Epithelial cell of esophagus (primary cell): Measurements from ENCODE around the gene LHX4.
"Not testable (repeated sequence)": the region's sequence is repeated elsewhere in the genome, so short reads cannot be mapped to it uniquely, and the experiment has no call there.

Source experiments
- DNase-seq: peaks from one replicate; pipeline ENCODE4 v3.0.0; 2010; ENCODE audit warnings: low read depth
- H3K4me3 ChIP-seq: 2 replicates; pipeline ENCODE4 v1.5.1; 2011; ENCODE audit warnings: mild to moderate bottlenecking, low read length, control low read depth
- CTCF ChIP-seq: IDR thresholded peaks from 2 replicates; pipeline ENCODE4 v1.5.1; 2011; ENCODE audit warnings: low read depth, mild to moderate bottlenecking, low read length, control low read depth, inconsistent platforms; ENCODE audit not compliant: insufficient read depth; ENCODE audit errors: missing control alignments

Gene LHX4

GRCh38 chr1:180196436-180197003 is 33.5 kb upstream of the LHX4 start:
- no peak for TF ChIP-seq CTCF
- DNase-seq, result no peak
- no peak overlapping the region for H3K4me3 ChIP-seq

DNA sequence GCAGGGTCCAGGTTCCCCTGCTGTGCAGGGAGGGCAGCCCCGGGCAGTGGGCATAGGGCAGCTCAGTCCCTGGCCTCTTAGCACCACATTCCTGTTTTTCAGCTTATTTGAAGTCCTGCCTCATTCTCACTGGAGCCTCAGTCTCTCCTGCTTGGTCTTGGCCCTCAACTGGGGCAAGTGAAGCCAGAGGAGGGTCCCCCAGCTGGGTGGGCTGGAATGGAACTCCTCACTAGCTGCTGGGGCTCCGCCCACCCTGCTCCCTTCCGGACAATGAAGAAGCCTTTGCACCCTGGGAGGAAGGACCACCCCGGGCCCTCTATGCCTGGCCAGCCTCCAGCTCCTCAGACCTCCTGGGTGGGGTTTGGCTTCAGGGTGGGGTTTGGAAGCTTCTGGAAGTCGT is 32.8 kb upstream of the LHX4 start:
- no peak overlapping the region for H3K4me3 ChIP-seq
- DNase-seq, result no peak
- no peak for TF ChIP-seq CTCF

DNA sequence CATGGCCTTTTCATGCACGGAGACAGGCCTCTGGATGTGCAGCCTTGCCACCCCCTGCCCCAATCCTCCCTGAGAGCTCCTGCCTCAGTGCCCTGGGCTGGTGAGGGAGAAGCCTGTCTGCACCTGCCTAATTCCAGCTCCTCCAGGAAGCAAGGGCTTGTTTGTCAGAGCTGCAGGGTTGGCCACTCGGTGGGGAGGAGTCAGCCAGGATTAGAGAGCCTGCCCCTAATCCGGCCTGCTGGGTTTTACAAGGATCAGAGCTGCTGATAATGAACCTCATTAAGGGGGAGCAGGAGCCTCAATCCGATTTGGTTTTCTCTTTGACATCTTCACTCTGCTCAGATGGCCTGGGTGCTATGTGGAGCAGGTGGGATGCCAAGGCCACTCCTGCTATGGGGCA is 31.9 kb upstream of the LHX4 start:
- peak; percentile 29 for DNase-seq
- TF ChIP-seq CTCF, result no peak
- no peak overlapping the region for H3K4me3 ChIP-seq

DNA sequence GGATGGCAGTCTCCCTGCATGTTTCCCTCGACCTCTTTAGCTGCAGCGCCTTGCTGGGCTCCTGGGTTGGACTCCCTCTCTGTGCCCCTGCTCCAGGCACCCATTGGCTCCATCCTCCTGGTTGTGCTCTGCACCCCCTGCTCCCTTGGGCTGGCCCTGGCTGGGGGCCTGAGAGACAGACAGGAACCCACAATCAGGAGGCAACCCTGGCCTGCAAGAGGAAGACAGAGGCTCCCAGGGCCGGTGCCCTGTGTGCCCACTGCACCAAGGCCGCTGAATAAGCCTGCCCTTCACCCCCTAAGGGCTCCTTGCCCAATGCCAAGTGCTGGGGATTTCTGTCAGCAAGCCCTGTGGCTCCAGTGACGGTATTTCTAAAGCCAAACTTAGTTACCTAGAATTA is 31.5 kb upstream of the LHX4 start:
- DNase-seq, result no peak
- TF ChIP-seq CTCF, result no peak
- H3K4me3 ChIP-seq, result no peak overlapping the region

- TF ChIP-seq CTCF, result no peak
- H3K4me3 ChIP-seq, result no peak overlapping the region
- no peak for DNase-seq
Observed at GRCh38 chr1:180199018-180199417, 31.0 kb upstream of the LHX4 start.

DNA sequence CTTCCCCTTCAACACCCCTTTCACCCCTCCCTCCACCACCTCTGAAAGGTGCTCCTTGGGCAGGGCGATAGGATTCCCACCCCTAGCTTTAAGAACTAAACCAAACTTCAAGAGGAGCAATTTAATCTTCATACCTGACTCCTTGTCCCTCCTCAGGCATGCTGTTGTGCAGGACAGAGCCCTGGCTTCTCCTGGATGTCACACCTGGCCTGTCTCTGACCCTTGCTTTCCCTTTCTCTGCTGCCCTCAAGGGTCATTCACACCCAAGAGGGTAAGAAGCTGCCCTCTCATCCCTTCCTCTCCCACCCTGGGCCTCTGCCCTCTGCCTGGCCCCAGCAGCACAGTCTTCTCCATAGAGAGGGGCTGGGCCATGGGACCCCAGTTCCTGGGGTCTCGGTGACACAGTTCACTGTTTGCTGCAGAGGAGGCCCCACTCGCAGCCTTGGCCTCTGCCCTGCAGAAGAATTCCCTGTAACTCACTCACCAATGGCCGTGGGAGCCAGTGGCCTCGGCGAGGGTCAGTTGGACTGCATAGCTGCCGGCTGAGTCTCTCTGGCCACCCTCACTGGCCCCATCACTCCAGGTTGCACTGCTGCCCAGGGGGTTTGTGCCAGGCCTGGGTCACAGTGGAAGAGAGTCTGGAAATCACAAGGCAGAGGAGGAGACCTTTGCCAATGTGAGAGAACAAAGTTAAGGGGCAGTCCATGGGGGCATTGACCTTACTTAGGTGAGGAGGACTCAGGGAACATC is 28.4 kb upstream of the LHX4 start:
- H3K4me3 ChIP-seq, result no peak overlapping the region
- TF ChIP-seq CTCF, result no peak
- DNase-seq, result no peak

GRCh38 chr1:180202588-180202987 is 27.5 kb upstream of the LHX4 start:
- H3K4me3 ChIP-seq, DNase-seq: not testable (repeated sequence)
